Ecto neural progenitor cell (in vitro differentiated cells): Measurements from ENCODE around the gene SH3D21.

Experiments used
- DNase-seq: peaks from one replicate; pipeline ENCODE4 v3.0.0-alpha.2; 2018; ENCODE audit warnings: low spot score

SH3D21 gene

DNA sequence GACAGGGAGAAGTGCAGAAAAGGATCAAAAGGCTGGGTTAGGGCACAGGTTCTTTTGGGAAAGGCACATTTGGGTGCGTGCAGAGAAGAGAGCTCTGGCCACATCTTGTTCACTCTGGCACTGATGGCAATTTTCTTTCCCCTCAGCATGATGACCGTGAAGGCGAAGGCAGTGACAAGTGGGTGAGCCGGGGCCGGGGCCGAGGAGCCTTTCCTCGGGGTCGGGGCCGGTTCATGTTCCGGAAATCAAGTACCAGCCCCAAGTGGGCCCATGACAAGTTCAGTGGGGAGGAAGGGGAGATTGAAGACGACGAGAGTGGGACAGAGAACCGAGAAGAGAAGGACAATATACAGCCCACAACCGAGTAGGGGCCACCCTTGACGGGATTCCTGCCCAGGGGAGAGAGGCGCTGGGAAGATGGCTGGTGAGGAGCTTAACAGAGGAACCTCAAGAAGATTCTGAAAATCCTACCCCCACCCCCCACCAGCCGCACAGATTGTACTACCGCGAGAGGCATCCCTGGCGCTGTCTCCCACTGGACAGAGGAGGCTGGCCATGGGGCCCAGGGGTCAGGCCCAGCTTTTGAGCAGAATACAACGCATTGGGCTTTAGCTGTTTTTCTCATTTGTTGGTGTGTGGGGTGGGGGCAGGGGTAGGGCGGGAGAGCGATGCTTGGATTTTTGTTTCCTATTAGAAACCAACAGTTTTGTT lies 2.4 kb upstream of the SH3D21 start:
- no peak for DNase-seq

- no peak for DNase-seq
Observed at GRCh38 chr1:36304521-36304920, 1.6 kb upstream of the SH3D21 start.

GRCh38 chr1:36304970-36305914 lies 926 bp upstream of the SH3D21 start:
- DNase-seq = no peak

GRCh38 chr1:36305915-36306209 lies 306 bp upstream of the SH3D21 start:
- DNase-seq = no peak

- DNase-seq = peak; percentile 97
Observed at GRCh38 chr1:36306902-36307456, 811 bp downstream of the SH3D21 start.

- DNase-seq = peak; percentile 49
Observed at GRCh38 chr1:36307601-36308330, 1.6 kb downstream of the SH3D21 start.

- no peak for DNase-seq
Observed at GRCh38 chr1:36309397-36309796, 3.2 kb downstream of the SH3D21 start.

DNA sequence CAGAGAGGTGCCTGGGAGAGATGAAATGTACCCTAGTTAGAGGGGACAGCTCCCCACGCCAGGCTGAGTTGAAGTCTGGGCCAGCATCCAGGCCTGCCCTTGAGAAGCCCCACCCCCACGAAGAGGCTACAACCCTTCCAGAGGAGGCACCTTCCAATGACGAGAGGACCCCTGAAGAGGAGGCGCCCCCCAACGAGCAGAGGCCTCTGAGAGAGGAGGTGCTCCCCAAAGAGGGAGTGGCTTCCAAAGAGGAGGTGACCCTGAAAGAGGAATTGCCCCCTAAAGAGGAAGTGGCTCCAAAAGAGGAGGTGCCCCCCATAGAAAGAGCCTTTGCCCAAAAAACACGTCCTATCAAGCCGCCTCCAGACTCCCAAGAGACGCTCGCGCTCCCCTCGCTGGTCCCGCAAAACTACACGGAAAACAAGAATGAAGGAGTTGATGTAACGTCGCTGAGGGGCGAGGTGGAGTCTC lies 14.2 kb downstream of the SH3D21 start:
- no peak for DNase-seq

GRCh38 chr1:36320767-36321118 lies 14.6 kb downstream of the SH3D21 start:
- DNase-seq = no peak

- DNase-seq = peak; percentile 88
Observed at GRCh38 chr1:36321119-36321951, 15.2 kb downstream of the SH3D21 start.

- no peak for DNase-seq
Observed at GRCh38 chr1:36322041-36322785, 16.0 kb downstream of the SH3D21 start.

DNA sequence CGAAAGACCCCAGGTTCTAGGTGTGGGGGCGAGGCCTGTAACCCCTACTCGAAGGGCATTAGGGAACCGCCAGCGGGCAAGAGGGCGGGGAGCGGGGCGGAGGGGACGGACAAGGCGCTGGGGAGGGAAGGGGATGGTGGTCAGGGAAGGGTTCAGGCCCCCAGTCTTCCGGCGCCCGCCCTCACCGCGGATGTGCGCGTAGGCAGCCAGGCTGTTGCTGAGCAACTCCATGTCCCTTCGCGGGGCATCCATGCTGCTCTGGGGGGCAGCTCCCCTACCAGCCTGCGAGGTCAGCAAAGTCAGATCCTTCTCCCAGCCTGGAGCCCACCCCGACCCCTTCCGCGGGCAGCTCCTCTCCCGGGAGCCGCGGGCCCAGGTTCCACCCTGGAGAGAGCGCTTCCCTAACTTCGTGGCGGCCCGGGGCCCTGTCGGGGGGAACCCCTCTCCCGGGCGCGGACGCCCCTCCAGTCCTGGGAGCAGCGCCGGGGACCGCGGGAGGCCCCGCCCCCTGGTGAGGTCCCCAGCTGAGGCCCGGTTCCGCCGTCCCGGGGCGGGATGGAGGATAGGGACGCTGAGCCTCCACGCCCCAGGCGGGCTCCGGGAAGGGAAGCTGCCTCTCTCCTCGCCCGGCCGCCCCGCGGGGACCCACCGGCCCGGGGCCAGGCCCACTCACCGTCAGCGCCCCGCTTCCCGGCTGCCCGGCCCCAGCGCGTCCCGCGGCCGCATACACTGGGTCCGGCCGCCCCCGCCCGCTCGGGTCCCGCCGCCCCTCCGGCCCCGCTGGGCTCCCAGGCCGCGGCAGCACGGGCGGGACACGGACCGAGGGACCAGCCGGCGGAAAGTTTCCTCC lies 16.8 kb downstream of the SH3D21 start:
- DNase-seq = peak; percentile 71

GRCh38 chr1:36323636-36324352 lies 17.6 kb downstream of the SH3D21 start, which contains the start of gene EVA1B:
EVA1B (minus strand) TSS chr1:36323645; CDS start chr1:36323037, 608 bp downstream.
- DNase-seq = peak; percentile 79

DNA sequence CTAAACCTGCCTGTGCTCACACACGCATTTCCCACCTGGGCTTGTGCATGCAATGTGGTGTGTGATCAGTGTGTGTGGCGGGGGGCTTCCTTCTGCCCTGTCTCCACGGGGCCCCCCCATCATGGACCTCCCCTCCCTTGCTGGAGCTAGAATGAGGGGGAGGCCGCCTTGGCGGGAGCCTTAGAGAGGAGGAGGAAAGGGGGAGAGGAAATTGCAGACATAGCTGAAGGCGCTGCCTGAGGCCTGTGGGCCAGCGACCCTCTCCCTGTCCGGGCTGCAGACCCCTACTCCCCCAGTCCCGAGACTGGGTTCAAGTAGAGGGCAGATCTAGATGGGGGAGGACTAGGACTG lies 18.2 kb downstream of the SH3D21 start:
- DNase-seq = no peak

DNA sequence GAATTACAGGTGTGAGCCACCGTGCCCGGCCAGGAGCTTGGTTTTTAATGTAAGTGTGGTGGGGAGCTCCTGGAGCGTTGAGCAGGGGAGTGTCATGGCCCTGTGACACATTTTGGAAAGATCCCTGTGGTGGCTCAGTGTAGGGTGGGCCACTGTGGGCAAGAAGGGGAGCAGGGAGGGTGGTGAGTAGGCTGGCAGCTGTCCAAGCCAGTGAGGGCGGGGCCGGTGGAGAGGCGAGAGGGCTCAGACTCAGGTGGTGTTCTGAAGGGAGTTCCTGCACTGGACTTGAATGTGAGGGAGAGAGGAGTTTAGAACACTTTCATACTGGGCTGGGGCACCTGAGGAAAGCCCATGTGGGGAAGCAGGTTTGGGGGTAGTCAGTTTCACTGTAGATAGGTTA lies 20.3 kb downstream of the SH3D21 start:
- no peak for DNase-seq

DNA sequence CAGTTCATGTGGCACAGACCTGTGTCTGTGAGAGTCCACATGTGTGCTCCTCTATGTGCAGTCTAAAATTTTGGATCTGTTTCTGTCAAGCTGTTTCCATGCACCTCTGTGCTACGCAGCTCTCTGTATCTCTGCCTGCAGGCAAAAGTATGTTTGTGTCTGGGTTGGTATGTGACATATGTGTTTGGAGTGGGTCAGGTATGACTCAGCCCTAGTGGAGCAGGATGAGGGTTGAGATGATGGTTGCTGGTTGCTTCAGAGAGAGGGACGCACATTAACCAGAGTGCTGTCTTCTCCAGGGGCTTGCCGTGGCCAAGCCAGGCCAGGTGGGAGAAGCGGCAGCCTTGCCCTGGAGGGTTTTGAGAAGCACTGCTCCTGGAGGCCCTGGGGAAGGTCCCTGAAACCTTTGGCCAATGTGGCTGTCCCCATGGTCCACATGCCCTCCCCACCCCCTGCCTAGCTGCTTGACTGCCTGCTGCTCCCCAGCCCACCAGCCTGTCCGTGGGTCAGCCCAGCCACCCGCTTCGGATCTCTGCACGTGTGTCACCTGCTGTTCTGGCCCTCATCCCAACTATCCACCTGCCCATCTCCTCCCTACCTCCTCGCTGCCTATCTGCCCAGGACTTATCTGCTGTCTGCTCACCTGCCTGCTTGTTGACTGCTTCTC lies 21.4 kb downstream of the SH3D21 start:
- DNase-seq = no peak

GRCh38 chr1:36328088-36328480 lies 21.9 kb downstream of the SH3D21 start:
- no peak for DNase-seq

- no peak for DNase-seq
Observed at GRCh38 chr1:36328713-36329112, 22.5 kb downstream of the SH3D21 start.

DNA sequence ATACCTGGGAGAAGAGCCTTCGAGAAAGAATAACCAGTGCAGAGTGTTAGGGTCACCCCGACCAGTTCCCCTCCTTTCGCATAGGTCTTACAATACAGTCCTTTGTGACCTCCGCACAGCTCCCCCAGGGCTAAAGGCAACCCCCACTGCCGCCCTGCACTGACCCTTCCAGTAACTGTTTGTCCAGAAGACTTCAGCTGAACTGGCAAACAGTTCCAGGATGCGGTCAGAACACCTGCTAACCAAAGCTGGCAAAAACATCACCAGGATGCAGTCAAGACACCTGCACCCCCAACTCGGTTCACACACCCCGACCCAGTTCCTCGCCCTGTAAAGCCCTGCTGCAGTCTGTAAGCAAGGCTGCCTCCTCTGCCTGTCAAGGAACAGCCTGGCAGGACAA lies 23.6 kb downstream of the SH3D21 start:
- no peak for DNase-seq
